Measurements from ENCODE around the gene DOCK10.

DNA sequence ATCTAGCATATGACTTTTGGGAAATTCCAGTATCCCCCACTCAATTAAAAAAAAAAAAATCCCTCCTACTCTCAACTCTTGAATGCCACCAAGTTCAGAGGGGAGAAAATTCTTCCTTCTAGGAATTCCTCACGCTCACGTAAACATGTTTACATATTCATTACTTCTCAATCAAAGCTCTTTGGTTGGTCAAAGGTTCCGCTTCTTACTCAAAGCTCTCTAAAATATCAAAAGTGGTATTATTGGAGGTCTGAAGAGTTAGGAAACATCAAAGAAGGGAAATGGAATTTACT lies 4.1 kb downstream of the DOCK10 start:
- TF ChIP-seq, protein P1, sequence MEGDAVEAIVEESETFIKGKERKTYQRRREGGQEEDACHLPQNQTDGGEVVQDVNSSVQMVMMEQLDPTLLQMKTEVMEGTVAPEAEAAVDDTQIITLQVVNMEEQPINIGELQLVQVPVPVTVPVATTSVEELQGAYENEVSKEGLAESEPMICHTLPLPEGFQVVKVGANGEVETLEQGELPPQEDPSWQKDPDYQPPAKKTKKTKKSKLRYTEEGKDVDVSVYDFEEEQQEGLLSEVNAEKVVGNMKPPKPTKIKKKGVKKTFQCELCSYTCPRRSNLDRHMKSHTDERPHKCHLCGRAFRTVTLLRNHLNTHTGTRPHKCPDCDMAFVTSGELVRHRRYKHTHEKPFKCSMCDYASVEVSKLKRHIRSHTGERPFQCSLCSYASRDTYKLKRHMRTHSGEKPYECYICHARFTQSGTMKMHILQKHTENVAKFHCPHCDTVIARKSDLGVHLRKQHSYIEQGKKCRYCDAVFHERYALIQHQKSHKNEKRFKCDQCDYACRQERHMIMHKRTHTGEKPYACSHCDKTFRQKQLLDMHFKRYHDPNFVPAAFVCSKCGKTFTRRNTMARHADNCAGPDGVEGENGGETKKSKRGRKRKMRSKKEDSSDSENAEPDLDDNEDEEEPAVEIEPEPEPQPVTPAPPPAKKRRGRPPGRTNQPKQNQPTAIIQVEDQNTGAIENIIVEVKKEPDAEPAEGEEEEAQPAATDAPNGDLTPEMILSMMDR (IDR thresholded peaks at IDR 0.05): no peak
- no peak for TF ChIP-seq EZH2 (IDR thresholded peaks at IDR 0.05; ENCODE audit: borderline replicate concordance, insufficient read depth, low read depth, low read length, poor library complexity, severe bottlenecking)
